Thyroid gland (tissue), 4 donors: Measurements from ENCODE around the gene PAX7. TPM values are rescaled to one million over a fixed set of nuclear protein-coding genes. Genes with fewer than 3 reads are reported as not detected.

ENCODE experiments used
- DNase-seq, 2 donors: peaks; one replicate each; pipeline ENCODE4 v3.0.0-alpha.2; 2019
- H3K27ac ChIP-seq, 3 donors: fragments of 200-600 bp; sonication (generic); 1 replicate in 2 of 3; 2 replicates in 1 of 3; pipeline ENCODE4 v1.5.1; 2016 to 2019; ENCODE audit warnings: mild to moderate bottlenecking in 1 of 3, moderate library complexity in 1 of 3
- H3K27me3 ChIP-seq: fragments of 200-600 bp; sonication (generic); one replicate; pipeline ENCODE4 v1.5.1; 2019
- H3K36me3 ChIP-seq, 2 donors: fragments of 200-600 bp; sonication (generic); one replicate each; pipeline ENCODE4 v1.5.1; 2016 to 2019
- H3K4me1 ChIP-seq, 2 donors: fragments of 200-600 bp; sonication (generic); one replicate each; pipeline ENCODE4 v1.5.1; 2017 to 2019
- H3K4me3 ChIP-seq, 3 donors: fragments of 200-600 bp; sonication (generic); replicated peaks in 1 of 3; 1 replicate in 2 of 3; 2 replicates in 1 of 3; pipeline ENCODE4 v1.5.1; 2016; ENCODE audit warnings: mild to moderate bottlenecking in 1 of 3
- H3K9me3 ChIP-seq: fragments of 200-600 bp; sonication (generic); one replicate; pipeline ENCODE4 v1.5.1; 2017
- POLR2A ChIP-seq, 2 donors: fragments of 450-650 bp; IDR thresholded peaks; one replicate each; pipeline ENCODE4 v1.6.1; 2017; ENCODE audit warnings: antibody characterized with exemption in 2 of 2, mild to moderate bottlenecking in 2 of 2, moderate library complexity in 1 of 2
- WGBS, 2 donors: methylation state at CpG; one replicate each; pipeline ENCODE4 v1.1.5; 2017; 5-methylcytosine and 5-hydroxymethylcytosine counted together
- intact Hi-C: fragments of 100-400 bp; cut with DNase I; formaldehyde crosslinking; loops from one replicate; pipeline ENCODE4 v1.15.1; 2023
- small RNA-seq: library from RNA; depleted of rRNA; stranded (forward); fragments of <200 nt; gene quantifications from one replicate; pipeline ENCODE3, GENCODE V24; 2016
- total RNA-seq, 4 donors: library from RNA; depleted of rRNA; stranded (reverse); fragments of >200 nt; gene quantifications; one replicate each; pipeline ENCODE4 v1.2.3, GENCODE V29; 2016
- TF ChIP-seq, protein P1 (sequence below), 6 experiments: fragments of 200-600 bp in 3 of 6; fragments of 450-650 bp in 3 of 6; sonication (generic) in 3 of 6; IDR thresholded peaks; one replicate each; pipeline ENCODE4 v1.5.1; 2016 to 2019; ENCODE audit warnings: antibody characterized with exemption in 6 of 6, mild to moderate bottlenecking in 2 of 6, inconsistent platforms in 1 of 6, moderate library complexity in 1 of 6

PAX7 gene
- total RNA-seq, 4 donors from 2014 or later: 0.78 TPM; not detected in 3

DNA sequence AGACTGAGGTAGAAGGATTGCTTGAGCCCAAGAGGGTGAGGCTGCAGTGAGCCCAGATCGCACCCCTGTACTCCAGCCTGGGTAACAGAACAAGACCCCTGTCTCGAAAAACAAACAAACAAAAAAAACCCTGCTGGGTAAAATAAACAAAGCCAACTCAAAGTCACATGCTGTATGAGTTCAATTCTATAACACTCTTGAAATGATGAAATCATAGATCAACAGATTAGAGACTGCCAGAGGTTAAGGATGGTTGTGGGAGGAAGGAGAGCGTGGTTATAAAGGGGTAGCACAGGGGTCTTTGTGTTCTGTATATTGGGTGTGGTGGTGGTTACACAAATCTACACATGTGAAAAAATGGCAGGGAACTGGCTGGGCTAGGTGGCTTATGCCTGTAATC lies 166.3 kb downstream of the PAX7 start:
- Histone ChIP-seq H3K9me3 (no peaks in the 10 kb centered on the region), H3K4me1 (no peaks in the 10 kb centered on the region), H3K27me3 (no peaks in the 10 kb centered on the region), H3K36me3 (no peaks in the 10 kb centered on the region), H3K27ac (no peak overlapping the region), H3K4me3 (no peak overlapping the region)
- WGBS, 2 donors: 72 to 74% methylated on average over 3 of the region's 3 CpGs
- TF ChIP-seq, protein P1, sequence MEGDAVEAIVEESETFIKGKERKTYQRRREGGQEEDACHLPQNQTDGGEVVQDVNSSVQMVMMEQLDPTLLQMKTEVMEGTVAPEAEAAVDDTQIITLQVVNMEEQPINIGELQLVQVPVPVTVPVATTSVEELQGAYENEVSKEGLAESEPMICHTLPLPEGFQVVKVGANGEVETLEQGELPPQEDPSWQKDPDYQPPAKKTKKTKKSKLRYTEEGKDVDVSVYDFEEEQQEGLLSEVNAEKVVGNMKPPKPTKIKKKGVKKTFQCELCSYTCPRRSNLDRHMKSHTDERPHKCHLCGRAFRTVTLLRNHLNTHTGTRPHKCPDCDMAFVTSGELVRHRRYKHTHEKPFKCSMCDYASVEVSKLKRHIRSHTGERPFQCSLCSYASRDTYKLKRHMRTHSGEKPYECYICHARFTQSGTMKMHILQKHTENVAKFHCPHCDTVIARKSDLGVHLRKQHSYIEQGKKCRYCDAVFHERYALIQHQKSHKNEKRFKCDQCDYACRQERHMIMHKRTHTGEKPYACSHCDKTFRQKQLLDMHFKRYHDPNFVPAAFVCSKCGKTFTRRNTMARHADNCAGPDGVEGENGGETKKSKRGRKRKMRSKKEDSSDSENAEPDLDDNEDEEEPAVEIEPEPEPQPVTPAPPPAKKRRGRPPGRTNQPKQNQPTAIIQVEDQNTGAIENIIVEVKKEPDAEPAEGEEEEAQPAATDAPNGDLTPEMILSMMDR (IDR thresholded peaks at IDR 0.05): no peak
- TF ChIP-seq POLR2A (IDR thresholded peaks at IDR 0.05): no peak
- DNase-seq: no peak
- intact Hi-C loops: no loop called here

Small RNAs within 50 kb of the gene (small RNA-seq; reads per million reads assigned to genes)
- not detected for gene AL031737.1

Other genes with a start within 250 kb of the PAX7 start
- gene KLHDC7A, start 149.9 kb upstream of the PAX7 start, total RNA-seq: 1 to 10 TPM in 3 of 4 donors, under 1 TPM in 1; 0.40 to 9.9 (median 4.7) TPM
- gene TAS1R2, start 228.8 kb downstream of the PAX7 start, total RNA-seq: not detected